ENCODE results near the gene TNS1. TPM values are rescaled to one million over a fixed set of nuclear protein-coding genes. Genes with fewer than 3 reads are reported as not detected.

The TNS1 gene
- total RNA-seq, 1 experiment from 2014 or later, result 0.49 TPM

DNA sequence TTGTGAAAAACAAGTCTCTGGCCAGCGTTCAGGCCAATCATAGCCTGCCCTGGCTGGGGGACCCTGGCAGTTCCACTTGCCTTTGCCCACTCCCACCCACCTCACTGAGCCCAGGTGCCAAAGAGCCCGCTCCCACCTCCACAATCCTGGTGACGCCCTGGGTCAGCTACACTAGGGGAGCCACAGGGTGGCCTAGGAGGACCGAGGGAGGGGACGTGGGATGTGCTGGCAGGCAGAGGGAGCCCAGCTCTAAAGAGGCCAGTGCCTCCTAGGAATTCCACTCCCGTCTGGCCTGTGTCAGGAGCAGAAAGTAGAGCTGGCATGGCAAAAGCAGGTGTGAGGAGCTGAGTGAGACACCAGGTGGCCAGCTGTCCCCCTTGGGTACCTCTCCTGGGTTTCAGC lies 49.3 kb downstream of the TNS1 start:
- no TSS peak for BruUV-seq (replicated peaks)
- intact Hi-C loops (cut with micrococcal nuclease; ENCODE audit: unreplicated experiment) (no loop called here), in situ Hi-C loops (cut with HindIII; ENCODE audit: low pct_unique_long_range_greater_than_20kb, low sequenced_read_pairs) (no loop called here)
- H3K27me3 ChIP-seq (ENCODE audit: control insufficient read depth, insufficient read depth, low read length), result peaks cover 14% of the 10 kb centered on the region; the same call in 1 of the 2 replicates
- no peaks in the 10 kb centered on the region for H3K36me3 ChIP-seq (ENCODE audit: control insufficient read depth, insufficient read depth, low read length)
- H3K27ac ChIP-seq (ENCODE audit: low read length), result no peak overlapping the region
- no peaks in the 10 kb centered on the region for H3K4me1 ChIP-seq (ENCODE audit: control insufficient read depth, insufficient read depth, low read length)
- no peak for DNase-seq (ENCODE audit: low read depth, low spot score)
- TF ChIP-seq, protein P1, sequence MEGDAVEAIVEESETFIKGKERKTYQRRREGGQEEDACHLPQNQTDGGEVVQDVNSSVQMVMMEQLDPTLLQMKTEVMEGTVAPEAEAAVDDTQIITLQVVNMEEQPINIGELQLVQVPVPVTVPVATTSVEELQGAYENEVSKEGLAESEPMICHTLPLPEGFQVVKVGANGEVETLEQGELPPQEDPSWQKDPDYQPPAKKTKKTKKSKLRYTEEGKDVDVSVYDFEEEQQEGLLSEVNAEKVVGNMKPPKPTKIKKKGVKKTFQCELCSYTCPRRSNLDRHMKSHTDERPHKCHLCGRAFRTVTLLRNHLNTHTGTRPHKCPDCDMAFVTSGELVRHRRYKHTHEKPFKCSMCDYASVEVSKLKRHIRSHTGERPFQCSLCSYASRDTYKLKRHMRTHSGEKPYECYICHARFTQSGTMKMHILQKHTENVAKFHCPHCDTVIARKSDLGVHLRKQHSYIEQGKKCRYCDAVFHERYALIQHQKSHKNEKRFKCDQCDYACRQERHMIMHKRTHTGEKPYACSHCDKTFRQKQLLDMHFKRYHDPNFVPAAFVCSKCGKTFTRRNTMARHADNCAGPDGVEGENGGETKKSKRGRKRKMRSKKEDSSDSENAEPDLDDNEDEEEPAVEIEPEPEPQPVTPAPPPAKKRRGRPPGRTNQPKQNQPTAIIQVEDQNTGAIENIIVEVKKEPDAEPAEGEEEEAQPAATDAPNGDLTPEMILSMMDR (IDR thresholded peaks at IDR 0.05), result no peak
- TF ChIP-seq, protein P2, sequence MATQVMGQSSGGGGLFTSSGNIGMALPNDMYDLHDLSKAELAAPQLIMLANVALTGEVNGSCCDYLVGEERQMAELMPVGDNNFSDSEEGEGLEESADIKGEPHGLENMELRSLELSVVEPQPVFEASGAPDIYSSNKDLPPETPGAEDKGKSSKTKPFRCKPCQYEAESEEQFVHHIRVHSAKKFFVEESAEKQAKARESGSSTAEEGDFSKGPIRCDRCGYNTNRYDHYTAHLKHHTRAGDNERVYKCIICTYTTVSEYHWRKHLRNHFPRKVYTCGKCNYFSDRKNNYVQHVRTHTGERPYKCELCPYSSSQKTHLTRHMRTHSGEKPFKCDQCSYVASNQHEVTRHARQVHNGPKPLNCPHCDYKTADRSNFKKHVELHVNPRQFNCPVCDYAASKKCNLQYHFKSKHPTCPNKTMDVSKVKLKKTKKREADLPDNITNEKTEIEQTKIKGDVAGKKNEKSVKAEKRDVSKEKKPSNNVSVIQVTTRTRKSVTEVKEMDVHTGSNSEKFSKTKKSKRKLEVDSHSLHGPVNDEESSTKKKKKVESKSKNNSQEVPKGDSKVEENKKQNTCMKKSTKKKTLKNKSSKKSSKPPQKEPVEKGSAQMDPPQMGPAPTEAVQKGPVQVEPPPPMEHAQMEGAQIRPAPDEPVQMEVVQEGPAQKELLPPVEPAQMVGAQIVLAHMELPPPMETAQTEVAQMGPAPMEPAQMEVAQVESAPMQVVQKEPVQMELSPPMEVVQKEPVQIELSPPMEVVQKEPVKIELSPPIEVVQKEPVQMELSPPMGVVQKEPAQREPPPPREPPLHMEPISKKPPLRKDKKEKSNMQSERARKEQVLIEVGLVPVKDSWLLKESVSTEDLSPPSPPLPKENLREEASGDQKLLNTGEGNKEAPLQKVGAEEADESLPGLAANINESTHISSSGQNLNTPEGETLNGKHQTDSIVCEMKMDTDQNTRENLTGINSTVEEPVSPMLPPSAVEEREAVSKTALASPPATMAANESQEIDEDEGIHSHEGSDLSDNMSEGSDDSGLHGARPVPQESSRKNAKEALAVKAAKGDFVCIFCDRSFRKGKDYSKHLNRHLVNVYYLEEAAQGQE (IDR thresholded peaks at IDR 0.05; ENCODE audit: insufficient read depth in 1 of 2, low read depth in 2 of 2, low read length in 1 of 2), result no peak
- TF ChIP-seq TCF7L2 (IDR thresholded peaks at IDR 0.05; ENCODE audit: low read depth, low read length) (no peak), SIN3A (IDR thresholded peaks at IDR 0.05; ENCODE audit: borderline replicate concordance, insufficient read depth, low read depth, low read length) (no peak), POLR2AphosphoS5 (IDR thresholded peaks at IDR 0.05; ENCODE audit: low read depth, low read length) (no peak)
- ChIA-PET CTCF (no interaction called here), POLR2A (no interaction called here)
- no peaks in the 10 kb centered on the region for H3K9me3 ChIP-seq (ENCODE audit: control insufficient read depth, insufficient read depth, low read depth, low read length)
- H3K4me3 ChIP-seq (ENCODE audit: low read depth in 2 of 2, low read length in 2 of 2), result no peak overlapping the region
- no peak for ATAC-seq

DNA sequence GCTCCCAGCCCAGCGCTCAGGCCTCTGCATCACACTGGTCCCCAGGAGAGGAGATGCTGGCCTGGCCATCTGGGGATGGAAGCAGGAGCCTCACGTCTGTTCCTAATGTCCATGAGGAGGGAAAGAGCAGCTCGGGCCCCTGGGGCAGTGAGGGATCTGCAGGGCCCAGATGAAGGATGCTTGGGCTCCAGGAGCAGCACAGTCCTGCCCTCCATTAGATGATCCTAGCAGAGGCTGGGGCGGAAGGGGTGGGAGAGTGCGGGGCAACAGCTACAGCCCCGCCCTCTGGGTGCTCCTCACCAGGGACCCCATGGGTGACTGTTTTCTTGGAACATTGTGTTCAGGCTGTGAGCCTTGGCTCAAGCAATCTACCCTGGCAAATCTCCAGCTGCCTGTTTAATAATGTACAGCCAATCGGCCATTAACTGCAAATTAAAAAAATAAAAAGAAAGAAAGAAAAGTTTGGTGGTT lies 49.7 kb downstream of the TNS1 start:
- TF ChIP-seq SIN3A (IDR thresholded peaks at IDR 0.05; ENCODE audit: borderline replicate concordance, insufficient read depth, low read depth, low read length) (no peak), TCF7L2 (IDR thresholded peaks at IDR 0.05; ENCODE audit: low read depth, low read length) (no peak), POLR2AphosphoS5 (IDR thresholded peaks at IDR 0.05; ENCODE audit: low read depth, low read length) (no peak)
- TF ChIP-seq, protein P2 (IDR thresholded peaks at IDR 0.05; ENCODE audit: insufficient read depth in 1 of 2, low read depth in 2 of 2, low read length in 1 of 2), result no peak
- TF ChIP-seq, protein P1 (IDR thresholded peaks at IDR 0.05), result no peak
- Histone ChIP-seq H3K36me3 (ENCODE audit: control insufficient read depth, insufficient read depth, low read length) (no peaks in the 10 kb centered on the region), H3K4me1 (ENCODE audit: control insufficient read depth, insufficient read depth, low read length) (no peaks in the 10 kb centered on the region), H3K9me3 (ENCODE audit: control insufficient read depth, insufficient read depth, low read depth, low read length) (no peaks in the 10 kb centered on the region), H3K27me3 (ENCODE audit: control insufficient read depth, insufficient read depth, low read length) (peaks cover 12% of the 10 kb centered on the region; the same call in 1 of the 2 replicates), H3K27ac (ENCODE audit: low read length) (no peak overlapping the region), H3K4me3 (ENCODE audit: low read depth in 2 of 2, low read length in 2 of 2) (no peak overlapping the region)
- in situ Hi-C loops (cut with HindIII; ENCODE audit: low pct_unique_long_range_greater_than_20kb, low sequenced_read_pairs), result no loop called here
- no TSS peak for BruUV-seq (replicated peaks)
- DNase-seq (ENCODE audit: low read depth, low spot score) (no peak), ATAC-seq (no peak)
- intact Hi-C loops (cut with micrococcal nuclease; ENCODE audit: unreplicated experiment), result no loop called here
- ChIA-PET CTCF (no interaction called here), POLR2A (no interaction called here)

Measured in Panc1 (cell line).